HG02571 (cell line): ENCODE results near the gene HTR4.
"Not testable (repeated sequence)": the region's sequence is repeated elsewhere in the genome, so short reads cannot be mapped to it uniquely, and the experiment has no call there.

Experiments
- ATAC-seq: cut with Tn5 transposase; IDR thresholded peaks from one replicate; pipeline ENCODE4 v1.9.1; 2021; ENCODE audit warnings: mild to moderate bottlenecking, moderate library complexity; ENCODE audit not compliant: unreplicated experiment

The HTR4 gene, protein sequence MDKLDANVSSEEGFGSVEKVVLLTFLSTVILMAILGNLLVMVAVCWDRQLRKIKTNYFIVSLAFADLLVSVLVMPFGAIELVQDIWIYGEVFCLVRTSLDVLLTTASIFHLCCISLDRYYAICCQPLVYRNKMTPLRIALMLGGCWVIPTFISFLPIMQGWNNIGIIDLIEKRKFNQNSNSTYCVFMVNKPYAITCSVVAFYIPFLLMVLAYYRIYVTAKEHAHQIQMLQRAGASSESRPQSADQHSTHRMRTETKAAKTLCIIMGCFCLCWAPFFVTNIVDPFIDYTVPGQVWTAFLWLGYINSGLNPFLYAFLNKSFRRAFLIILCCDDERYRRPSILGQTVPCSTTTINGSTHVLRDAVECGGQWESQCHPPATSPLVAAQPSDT

DNA sequence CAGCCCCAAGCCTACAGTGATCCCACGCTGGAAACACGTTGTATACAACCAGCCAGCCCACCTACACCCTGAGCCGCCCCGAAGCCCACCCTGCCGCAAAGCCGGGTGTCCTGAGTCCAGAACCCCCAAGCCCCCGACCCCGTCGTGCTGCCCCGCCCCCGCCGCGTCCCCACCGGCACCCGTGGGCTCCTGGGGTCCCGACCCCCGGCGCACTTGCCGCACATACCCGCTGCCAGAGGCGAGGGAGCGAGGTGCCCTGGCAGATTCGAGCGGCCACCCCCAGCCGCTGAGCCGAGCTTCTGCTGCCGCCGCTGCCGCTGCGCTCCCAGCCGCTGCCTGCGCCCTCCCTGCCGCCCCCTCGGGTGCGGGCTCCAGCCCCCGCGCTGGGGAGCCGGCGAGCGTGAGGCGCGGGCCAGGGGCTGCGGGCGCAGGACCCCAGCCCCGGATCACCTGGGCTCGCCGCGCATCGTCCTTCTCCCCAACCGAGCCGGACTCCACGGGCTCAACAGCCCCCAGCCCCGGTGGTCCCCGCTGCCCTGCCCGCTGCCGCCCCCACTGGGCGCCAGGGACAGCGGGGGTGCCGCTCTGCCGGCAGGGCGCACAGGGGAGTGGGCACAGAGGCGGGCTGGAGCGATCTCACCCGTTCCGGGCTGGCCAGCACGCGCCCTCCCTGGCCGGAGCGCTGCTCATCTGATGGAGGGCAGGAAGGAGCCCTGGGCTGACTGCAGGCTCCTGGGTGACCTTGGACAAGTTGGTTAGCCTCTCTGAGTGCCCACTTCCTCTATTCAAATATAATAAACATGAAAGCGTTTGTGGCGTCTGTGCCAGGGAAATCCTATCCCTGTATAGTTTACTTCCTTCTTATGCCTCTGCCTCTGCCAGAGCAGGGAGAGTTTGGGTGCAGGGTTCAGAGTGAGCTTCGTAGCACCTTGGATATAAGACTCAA lies at the start of gene HTR4:
HTR4 (minus strand) TSS at position 692 of the 946 bp plus-strand sequence. CDS start 17,513 bp downstream, outside the sequence.
- no peak for ATAC-seq

DNA sequence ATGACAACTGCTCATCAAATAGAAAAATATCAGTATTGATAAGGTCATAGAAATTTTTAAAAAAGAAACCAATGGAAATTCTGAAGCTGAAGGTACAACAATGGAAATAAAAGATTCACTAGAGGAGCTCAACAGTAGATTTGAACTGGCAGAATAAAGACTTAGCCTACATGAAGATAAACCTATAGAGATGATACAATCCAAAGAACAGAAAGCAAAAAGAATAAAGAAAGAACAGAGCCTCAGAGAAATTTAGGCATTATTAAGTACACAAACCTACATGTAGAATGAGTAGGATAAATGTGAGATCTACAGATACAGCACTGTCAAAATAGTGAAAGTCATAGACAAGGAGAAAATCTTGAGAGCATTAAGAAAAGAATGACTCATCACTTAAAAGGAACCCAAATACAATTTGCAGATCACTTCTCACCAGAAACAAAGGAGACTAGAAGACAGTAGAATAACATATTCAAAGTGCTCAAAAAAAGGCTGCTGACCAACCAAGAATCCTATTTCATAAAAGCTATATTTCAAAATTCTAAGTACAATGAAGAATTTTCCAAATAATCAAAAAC lies 47.8 kb upstream of the HTR4 start:
- no peak for ATAC-seq

DNA sequence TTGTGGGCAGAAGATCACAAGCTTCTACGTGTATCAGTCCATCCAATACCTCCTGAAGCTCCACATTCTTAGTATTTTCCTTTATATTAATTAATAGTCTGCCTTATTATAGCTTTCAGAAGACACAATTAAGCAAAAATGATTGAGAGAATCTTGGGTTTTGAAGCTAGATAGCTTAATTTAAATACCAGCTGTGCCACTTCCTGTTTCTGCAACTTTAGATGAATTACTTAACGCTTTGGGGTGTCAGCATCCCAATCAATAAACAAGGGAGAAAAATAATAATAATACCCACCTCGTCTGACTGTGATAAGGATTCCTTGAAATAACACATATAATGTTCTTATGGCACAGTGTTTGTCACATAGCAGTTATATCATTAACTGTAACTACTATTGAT lies 44.7 kb upstream of the HTR4 start:
- ATAC-seq = no peak

DNA sequence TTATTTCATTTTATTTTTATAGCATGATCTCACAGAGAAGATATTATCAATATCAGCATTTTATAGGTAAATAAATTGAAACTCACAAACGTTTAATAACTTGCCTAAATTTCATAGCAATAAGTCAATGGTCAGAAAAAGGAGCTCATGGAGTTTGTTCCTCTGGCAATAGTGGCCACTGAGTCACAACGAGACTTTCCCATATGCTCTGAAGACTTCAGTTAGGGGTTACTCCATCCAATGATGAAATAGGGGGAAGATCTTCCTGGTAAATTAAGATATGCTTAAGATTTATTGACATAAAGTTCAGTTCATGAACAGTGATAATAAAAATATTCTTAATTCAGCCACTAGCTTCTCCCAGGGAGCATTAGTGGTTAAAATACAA lies 43.5 kb upstream of the HTR4 start:
- ATAC-seq = no peak

DNA sequence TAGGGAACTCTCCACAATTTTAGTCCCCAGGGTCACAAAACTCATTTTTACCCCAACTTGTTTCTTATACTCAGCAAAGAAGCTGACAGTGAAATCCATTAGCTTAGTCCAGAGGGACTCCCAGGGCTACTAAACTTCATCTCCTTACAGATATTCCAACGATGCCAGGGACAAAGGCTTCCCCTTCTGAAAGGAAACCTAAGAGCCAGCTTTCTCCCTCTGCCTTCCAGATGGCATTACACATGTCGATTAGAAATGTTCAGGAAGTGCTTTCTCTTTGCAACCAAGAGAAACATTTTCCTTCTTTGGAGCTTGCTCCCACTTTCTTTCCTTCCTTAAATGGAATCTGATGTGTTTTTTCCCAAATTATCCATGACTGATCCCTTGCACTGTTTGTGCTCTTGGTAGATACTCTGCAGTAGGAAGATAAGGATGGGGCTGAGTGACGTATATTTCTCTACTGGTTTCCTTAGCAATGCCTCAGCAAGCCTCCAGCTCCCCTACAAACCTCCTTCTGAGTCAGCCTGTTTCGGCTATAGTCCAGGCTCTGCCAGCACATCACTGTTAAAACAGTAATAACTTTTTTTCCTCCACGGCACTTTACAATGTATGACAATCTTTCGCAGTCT lies 43.0 kb upstream of the HTR4 start:
- ATAC-seq = no peak

DNA sequence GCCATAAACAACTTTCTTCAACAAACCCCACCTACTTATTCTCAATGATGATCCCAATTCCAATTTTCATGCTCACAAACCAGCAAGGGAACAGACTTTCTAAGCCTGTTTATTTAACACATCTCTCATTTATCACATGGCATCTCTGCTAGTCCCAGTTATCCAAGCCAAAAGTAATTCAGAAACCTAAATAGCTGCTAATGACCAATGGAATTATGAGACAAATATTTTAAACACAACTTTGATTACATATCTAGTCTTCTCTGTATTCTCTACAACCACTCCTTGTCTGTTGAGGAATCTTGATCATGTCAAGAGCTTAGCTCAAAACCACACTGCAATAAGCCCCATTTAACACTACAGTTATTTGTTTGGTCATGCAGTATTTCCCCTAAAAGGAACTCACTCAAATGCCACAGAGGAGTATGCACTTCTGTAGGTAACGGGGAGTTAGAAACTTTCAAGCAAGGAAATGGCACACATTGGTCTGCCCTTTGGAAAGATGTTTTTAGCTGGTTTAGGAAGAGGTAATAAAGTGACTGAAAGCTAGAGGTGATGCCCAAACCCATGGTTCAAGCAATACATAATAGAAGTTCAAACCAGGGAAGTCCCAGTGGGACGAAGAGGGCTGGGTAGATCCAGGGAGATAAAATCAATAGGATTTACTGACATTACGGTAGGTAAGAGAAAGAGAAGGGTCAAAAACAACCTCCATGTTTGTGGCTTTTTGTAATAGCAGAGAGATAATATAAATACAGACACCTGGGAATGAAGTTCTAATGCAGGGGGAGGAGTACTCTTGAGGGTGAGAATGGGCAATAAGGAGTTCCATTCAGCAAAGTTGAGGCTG lies 42.1 kb upstream of the HTR4 start:
- ATAC-seq = no peak

DNA sequence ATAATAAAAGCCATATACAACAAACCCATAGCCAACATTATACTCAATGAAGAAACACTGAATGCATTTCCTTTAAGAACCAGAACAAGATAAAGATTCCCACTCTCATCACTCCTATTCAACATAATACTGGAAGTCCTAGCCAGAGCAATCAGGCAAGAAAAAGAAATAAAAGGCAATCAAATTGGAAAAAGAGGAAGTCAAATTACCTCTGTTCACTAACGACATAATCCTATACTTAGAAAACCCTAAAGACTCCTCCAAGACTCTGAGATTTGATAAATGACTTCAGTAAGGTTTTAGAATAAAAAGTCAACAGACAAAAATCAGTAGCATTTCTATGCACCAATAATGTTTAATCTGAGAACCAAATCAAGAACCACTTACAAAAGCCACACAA lies 36.6 kb upstream of the HTR4 start:
- no peak for ATAC-seq

DNA sequence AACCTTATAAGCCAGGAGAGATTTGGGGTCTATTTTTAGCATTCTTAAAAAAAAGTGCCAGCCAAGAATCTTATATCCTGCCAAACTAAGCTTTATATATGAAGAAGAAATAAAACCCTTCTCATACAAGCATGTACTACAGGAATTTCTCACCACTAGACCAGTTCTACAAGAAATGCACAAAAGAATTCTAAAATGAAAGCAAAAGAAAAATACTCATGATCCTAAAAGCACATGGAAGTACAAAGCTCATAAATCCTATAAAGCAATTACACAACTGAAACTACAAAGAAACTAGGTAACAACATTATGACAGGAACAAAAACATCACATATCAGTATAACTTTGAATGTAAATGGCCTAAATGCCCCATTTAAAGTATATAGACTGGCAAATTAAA lies 34.5 kb upstream of the HTR4 start:
- ATAC-seq = no peak

DNA sequence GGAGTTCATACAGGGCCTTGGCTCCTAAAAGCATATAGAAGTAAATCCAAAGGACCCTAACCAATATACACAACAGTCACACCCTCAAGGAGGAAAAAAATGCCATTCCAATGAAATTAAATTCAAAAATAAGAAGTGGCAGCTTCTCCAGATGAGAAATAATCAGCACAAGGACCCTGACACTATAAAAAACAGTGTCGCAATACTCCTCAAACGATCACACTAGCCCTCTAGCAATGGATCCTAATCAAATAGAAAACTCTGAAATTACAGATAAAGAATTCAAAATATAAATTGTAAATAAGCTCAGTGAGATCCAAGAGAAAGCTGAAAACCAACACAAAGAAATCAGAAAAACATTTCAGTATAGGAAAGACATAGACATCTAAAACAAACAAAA lies 33.5 kb upstream of the HTR4 start:
- ATAC-seq = no peak

DNA sequence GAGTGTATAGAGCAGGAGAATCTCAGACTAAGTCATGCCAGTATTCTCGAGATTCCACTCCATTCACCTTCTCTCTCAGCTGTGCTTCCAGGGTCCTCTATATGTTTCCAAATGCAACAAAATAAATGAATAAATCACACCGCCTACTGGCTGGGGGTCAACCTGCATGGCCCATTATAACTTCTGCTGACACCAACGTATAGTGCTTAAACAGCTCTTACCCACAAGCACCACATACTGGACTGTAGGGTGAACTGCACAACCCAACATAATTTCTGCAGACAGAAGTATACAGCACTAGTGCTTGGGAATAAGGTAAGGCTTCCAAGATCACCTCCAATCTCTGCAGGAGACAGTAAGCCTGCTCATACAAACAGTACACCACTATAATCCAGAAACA lies 33.1 kb upstream of the HTR4 start:
- no peak for ATAC-seq

DNA sequence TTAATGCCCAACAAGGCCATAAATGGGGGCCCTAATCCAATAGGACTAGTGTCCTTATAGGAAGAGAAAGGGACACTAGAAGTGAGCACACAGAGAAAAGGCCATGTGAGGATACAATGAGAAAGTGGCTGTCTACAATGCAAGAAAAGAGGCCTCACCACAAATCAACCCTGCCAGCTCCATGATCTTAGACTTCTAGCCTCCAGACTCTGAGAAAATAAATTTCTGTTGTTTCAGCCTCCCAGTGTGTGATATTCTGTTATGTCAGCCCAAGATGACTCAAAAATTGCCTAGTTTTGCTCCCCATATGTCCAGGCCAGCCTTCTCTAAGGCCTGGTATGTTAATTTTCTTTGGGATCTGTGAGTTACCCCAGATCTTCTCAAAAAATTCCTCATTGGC lies 32.3 kb upstream of the HTR4 start:
- no peak for ATAC-seq

DNA sequence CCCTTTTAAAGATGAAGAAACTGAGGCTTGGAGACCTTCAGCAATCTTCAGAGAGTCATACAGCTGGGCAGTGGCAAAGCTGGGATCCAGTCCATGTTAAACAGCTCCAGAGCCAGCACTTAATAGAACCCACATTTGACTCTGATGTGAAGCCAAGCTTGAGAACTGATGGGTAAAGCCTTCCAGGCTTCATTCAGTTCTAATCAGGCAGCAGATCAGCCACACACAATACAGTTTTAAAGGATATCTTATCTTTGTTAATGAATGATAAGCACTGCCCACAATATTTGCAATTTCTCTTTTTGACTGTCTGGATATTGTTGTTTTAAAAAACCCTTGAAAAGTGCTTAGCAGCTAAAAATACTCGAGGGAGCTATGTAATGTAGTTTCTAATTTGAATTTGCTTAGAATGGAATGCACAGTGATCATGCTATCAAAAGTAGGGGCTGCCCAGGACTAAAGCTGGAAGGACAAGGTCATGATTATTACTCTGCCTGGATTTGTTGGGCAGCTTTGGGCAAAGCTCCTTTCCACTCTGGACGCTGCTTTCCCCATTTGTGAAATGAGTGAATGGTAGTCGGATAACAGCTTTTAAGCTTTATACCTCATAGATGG lies 31.3 kb upstream of the HTR4 start:
- ATAC-seq = no peak

DNA sequence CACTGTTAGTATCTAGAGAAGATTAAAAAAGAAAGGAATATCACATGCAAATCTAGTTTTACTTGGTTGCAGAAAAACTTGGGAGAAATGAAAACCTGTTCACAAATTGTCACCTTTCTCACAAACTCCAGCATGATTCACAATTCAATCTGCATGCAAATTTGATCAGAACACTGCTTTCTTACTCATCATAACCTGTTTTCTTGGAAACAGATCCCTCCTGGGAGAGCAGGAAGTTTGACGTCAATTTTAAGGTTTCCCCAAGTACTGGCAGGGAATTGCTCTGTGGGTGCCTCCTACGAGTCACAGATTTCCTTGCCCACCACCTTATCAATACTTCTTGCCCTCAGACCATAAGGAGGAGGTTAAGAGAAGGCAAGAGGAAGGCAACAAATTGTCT lies 30.2 kb upstream of the HTR4 start:
- no peak for ATAC-seq

DNA sequence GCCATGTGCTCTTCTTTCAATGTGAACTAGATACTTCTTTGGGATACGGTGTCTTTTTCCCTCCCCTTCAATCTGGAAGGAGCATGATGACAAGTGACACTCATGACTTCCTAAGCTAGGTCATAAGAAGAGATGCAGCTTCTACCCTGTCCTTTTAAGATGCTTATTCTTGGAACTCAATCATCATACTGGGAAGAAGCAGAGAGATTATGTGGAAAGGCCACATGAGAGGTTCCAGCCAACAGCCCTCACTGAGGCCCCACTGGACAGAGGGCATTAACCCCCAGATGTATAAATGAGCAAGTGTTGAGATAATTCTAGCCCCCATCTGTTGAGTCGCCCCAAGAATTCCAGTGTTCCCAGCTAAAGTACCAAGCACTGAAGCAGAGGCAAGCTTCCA lies 29.3 kb upstream of the HTR4 start:
- no peak for ATAC-seq

DNA sequence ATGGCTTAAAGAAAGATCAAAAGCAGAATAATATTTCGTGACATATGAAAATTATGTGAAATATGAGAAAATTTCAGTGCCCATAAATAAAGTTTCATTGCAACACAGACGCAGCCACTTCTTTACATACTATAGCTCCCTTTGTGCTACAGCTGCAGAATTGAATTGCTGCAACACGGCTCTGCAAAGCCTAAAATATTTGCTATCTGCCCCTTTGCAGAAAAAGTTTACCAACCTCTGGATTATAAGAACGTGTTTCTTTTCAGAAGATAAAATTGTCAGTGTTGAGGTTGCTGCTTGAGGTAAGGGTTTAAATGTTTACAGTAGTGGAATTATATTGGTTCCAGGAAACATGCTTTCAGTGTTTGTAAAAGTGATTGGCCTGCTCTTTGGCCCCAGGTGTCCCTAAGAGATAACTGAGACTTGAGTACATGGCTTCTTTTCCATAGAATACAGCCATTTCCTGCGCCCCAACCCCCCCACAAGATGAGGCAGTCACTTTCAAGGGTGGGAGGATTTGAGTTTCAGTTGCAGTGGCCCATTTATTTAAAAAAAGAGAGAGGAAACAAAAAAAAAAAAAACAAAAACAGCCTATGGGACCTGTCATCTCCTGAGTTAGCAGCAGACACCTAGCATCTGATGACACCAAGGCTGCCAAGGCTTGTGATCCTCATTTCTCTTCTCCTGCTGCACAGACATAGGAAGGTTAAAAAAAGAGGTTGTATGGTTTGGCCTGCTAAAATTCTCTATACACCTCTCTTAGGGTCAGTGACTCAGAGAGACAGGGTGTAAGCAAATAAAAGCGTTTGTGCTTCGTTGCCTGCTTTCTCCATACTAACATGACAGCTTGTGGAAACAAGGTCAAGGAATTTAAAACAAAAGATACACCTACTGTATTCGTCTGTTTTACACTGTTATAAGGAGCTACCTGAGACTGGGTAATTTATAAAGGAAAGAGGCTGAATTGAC lies 28.0 kb upstream of the HTR4 start:
- ATAC-seq = no peak

DNA sequence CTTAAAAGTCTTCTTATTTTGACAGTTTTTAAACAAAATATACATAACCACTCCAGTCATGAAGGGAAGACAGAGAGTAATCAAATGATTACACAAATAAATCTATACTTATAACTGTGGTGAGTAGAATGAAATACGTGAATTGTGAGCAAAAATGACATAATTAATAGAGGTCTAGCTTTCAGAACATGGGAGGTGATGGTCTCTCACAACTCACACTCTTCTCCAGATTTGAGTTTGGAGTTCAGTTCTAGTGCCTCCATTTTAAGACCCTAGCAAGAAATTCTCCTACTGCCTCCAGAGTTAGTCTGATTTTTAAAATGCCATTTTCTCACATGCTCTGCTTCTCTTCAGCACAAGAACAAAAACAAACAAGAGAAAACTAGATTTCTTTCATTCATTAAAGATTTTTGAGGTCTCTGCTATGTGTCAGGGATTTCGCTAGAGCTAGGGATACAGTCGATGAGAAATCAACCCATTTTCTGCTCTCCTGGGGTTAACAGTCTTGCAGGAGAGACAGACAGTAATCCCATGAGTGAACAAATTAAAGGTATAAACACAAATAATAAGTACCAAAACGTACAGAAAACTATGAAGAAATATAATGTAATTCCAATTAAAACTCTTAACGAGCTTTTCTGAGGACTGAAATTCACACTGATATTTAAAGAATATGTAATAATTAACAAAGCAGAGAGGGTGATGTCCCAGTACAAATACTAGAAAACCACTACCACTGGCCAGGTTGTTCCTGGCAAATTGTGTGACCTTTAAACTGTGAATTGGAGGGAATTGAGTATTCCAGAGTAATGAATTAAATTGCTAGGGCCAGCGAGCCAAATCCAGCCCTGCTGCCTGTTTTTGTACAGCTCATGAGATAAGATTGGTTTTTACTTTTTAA lies 27.1 kb upstream of the HTR4 start:
- no peak for ATAC-seq

DNA sequence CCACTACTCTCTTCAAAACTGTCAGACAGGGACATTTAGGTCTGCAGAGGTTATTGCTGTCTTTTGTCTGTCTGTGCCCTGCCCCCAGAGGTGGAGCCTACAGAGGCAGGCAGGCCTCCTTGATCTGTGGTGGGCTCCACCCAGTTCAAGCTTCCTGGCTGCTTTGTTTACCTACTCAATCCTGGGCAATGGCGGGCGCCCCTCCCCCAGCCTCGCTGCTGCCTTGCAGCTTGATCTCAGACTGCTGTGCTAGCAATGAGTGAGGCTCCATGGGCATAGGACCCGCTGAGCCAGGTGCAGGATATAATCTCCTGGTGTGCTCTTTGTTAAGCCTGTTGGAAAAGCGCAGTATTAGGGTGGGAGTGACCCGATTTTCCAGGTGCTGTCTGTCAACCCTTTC lies 19.4 kb upstream of the HTR4 start:
- ATAC-seq = not testable (repeated sequence)

DNA sequence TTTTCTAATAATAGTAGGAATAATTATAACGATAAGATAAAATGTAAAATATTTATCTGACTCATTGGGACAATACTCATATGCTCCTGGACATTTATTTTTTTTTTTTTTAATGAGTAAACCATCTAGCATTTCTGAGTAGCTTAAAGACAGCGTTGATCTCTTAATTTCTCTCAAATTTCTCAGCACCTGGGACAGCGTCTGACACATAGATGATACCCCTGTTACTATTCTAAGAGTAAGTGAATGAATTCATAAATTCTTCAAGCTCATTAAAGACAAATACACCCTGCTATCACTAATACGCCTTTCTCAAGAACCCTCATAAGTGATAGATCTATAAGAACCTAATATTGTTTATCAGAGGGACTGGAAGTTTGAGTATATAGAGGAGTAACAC lies 12.0 kb upstream of the HTR4 start:
- ATAC-seq = no peak
